Right lobe of liver (tissue), 4 donors: ENCODE data around the gene SLC35G2.
"Not testable (repeated sequence)": the region's sequence is repeated elsewhere in the genome, so short reads cannot be mapped to it uniquely, and the experiment has no call there.

ENCODE experiments used
- CTCF ChIP-seq, 4 donors: fragments of 200-600 bp in 3 of 4; fragments of 450-650 bp in 1 of 4; IDR thresholded peaks; one replicate each; pipeline versions ENCODE4 v1.5.1 to v1.8.0; 2016 to 2022; ENCODE audit warnings: antibody characterized with exemption in 4 of 4, mild to moderate bottlenecking in 2 of 4
- POLR2A ChIP-seq: fragments of 450-650 bp; IDR thresholded peaks from one replicate; pipeline ENCODE4 v1.6.1; 2017; ENCODE audit warnings: antibody characterized with exemption, mild to moderate bottlenecking
- donor health status: DM: no; HTN: no; CAD: no.
- donor health status: DM: no; HTN: no; CAD: no.
- donor health status: DM: no; HTN: yes; CAD: no.

GRCh38 chr3:136879510-136879909 lies 60.6 kb downstream of the SLC35G2 start:
- TF ChIP-seq CTCF (IDR thresholded peaks at IDR 0.05); POLR2A: not testable (repeated sequence)
